CD4-positive, alpha-beta T cell treated with Interleukin-12 subunit alpha and Interleukin-12 subunit beta, for 1 hour (primary cell): ENCODE measurements around the gene MBD3.
A peak's percentile ranks its signal among the peaks of the same experiment; 100 is the strongest.

ENCODE experiments used
- DNase-seq: peaks from one replicate; pipeline ENCODE4 v3.0.0-alpha.2; 2020

MBD3 gene

GRCh38 chr19:1618157-1619093, 25.8 kb upstream of the MBD3 start:
- DNase-seq, result peak; percentile 31

- DNase-seq, result no peak
Observed at GRCh38 chr19:1616875-1617274, 24.2 kb upstream of the MBD3 start.

GRCh38 chr19:1616396-1616795, 23.7 kb upstream of the MBD3 start:
- no peak for DNase-seq

GRCh38 chr19:1615156-1615765, 22.6 kb upstream of the MBD3 start:
- DNase-seq, result no peak

GRCh38 chr19:1613808-1614570, 21.3 kb upstream of the MBD3 start:
- no peak for DNase-seq

GRCh38 chr19:1613146-1613545, 20.5 kb upstream of the MBD3 start:
- no peak for DNase-seq

GRCh38 chr19:1612114-1613086, 19.7 kb upstream of the MBD3 start:
- DNase-seq, result no peak

GRCh38 chr19:1611353-1611752, 18.7 kb upstream of the MBD3 start:
- DNase-seq, result no peak

GRCh38 chr19:1610579-1610978, 17.9 kb upstream of the MBD3 start:
- DNase-seq, result no peak

GRCh38 chr19:1609680-1610474, 17.2 kb upstream of the MBD3 start:
- no peak for DNase-seq

GRCh38 chr19:1609103-1609396, 16.4 kb upstream of the MBD3 start:
- no peak for DNase-seq

- peak; percentile 51 for DNase-seq
Observed at GRCh38 chr19:1608359-1609102, 15.9 kb upstream of the MBD3 start.

- no peak for DNase-seq
Observed at GRCh38 chr19:1606138-1606651, 13.5 kb upstream of the MBD3 start.

- DNase-seq, result peak; percentile 93
Observed at GRCh38 chr19:1605236-1606137, 12.8 kb upstream of the MBD3 start, which contains the start of gene UQCR11. Gene UQCR11, minus strand, starts transcription at chr19:1605462. Its CDS starts 53 bp downstream, at chr19:1605409.

GRCh38 chr19:1602091-1602707, 9.5 kb upstream of the MBD3 start:
- DNase-seq, result no peak

- no peak for DNase-seq
Observed at GRCh38 chr19:1601613-1602064, 9.0 kb upstream of the MBD3 start.

- DNase-seq, result no peak
Observed at GRCh38 chr19:1599460-1599846, 6.8 kb upstream of the MBD3 start.

- no peak for DNase-seq
Observed at GRCh38 chr19:1598777-1599459, 6.3 kb upstream of the MBD3 start.

- no peak for DNase-seq
Observed at GRCh38 chr19:1593501-1593772, 772 bp upstream of the MBD3 start.
